RWPE2 (cell line): ENCODE measurements around the gene TTF1.
A peak's percentile ranks its signal among the peaks of the same experiment; 100 is the strongest.
"Not testable (repeated sequence)": the region's sequence is repeated elsewhere in the genome, so short reads cannot be mapped to it uniquely, and the experiment has no call there.

ENCODE experiments used
- ATAC-seq: fragments of 200-7000 bp; cut with Tn5 transposase; 3 replicates; pipeline ENCODE4 v1.9.1; 2021; ENCODE audit warnings: low read depth
- DNase-seq: peaks from one replicate; pipeline ENCODE4 v3.0.0-alpha.2; 2020; ENCODE audit warnings: low spot score
- H3K27ac ChIP-seq: fragments of 450-650 bp; 2 replicates; pipeline ENCODE4 v1.5.1; 2017; ENCODE audit warnings: mild to moderate bottlenecking; ENCODE audit not compliant: poor library complexity, severe bottlenecking
- H3K27me3 ChIP-seq: fragments of 250-450 bp; sonication (Bioruptor Pico); 2 replicates; pipeline ENCODE4 v1.5.1; 2021; ENCODE audit warnings: mild to moderate bottlenecking, moderate library complexity; ENCODE audit not compliant: insufficient read depth, poor library complexity, severe bottlenecking
- H3K36me3 ChIP-seq: fragments of 250-450 bp; sonication (Bioruptor Pico); 2 replicates; pipeline ENCODE4 v1.5.1; 2020; ENCODE audit warnings: low read depth, mild to moderate bottlenecking, moderate library complexity
- H3K4me1 ChIP-seq: fragments of 250-450 bp; sonication (Bioruptor Pico); 2 replicates; pipeline ENCODE4 v1.5.1; 2021; ENCODE audit warnings: mild to moderate bottlenecking, moderate library complexity; ENCODE audit not compliant: insufficient read depth, poor library complexity, severe bottlenecking
- H3K4me3 ChIP-seq: fragments of 250-450 bp; sonication (Bioruptor Pico); 2 replicates; pipeline ENCODE4 v1.5.1; 2021; ENCODE audit warnings: mild to moderate bottlenecking, moderate library complexity; ENCODE audit not compliant: severe bottlenecking
- H3K9me3 ChIP-seq: fragments of 250-450 bp; sonication (Bioruptor Pico); 2 replicates; pipeline ENCODE4 v1.5.1; 2021; ENCODE audit warnings: mild to moderate bottlenecking, moderate library complexity; ENCODE audit not compliant: severe bottlenecking
- TF ChIP-seq, protein P1 (sequence below): fragments of 450-650 bp; IDR thresholded peaks from one replicate; pipeline ENCODE4 v1.5.1; 2017; ENCODE audit warnings: mild to moderate bottlenecking, moderate library complexity; ENCODE audit not compliant: poor library complexity, severe bottlenecking

Gene TTF1

GRCh38 chr9:132383462-132383883 lies 23.2 kb downstream of the TTF1 start:
- Histone ChIP-seq H3K9me3 (no peaks in the 10 kb centered on the region), H3K36me3 (peaks cover 70% of the 10 kb centered on the region), H3K4me3 (no peak overlapping the region), H3K27me3 (no peaks in the 10 kb centered on the region), H3K4me1 (no peaks in the 10 kb centered on the region), H3K27ac (no peak overlapping the region)
- DNase-seq (no peak), ATAC-seq (no peak)
- TF ChIP-seq, protein P1, sequence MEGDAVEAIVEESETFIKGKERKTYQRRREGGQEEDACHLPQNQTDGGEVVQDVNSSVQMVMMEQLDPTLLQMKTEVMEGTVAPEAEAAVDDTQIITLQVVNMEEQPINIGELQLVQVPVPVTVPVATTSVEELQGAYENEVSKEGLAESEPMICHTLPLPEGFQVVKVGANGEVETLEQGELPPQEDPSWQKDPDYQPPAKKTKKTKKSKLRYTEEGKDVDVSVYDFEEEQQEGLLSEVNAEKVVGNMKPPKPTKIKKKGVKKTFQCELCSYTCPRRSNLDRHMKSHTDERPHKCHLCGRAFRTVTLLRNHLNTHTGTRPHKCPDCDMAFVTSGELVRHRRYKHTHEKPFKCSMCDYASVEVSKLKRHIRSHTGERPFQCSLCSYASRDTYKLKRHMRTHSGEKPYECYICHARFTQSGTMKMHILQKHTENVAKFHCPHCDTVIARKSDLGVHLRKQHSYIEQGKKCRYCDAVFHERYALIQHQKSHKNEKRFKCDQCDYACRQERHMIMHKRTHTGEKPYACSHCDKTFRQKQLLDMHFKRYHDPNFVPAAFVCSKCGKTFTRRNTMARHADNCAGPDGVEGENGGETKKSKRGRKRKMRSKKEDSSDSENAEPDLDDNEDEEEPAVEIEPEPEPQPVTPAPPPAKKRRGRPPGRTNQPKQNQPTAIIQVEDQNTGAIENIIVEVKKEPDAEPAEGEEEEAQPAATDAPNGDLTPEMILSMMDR, result no peak

GRCh38 chr9:132381966-132382541 lies 24.6 kb downstream of the TTF1 start:
- no peak for ATAC-seq
- Histone ChIP-seq H3K27ac (no peak overlapping the region), H3K4me3 (no peak overlapping the region), H3K4me1 (no peaks in the 10 kb centered on the region), H3K27me3 (no peaks in the 10 kb centered on the region), H3K9me3 (no peaks in the 10 kb centered on the region), H3K36me3 (peaks cover 59% of the 10 kb centered on the region)
- no peak for DNase-seq
- TF ChIP-seq, protein P1, result no peak

GRCh38 chr9:132378416-132378815 lies 28.2 kb downstream of the TTF1 start:
- not testable (repeated sequence) for H3K27ac ChIP-seq, H3K4me1 ChIP-seq, ATAC-seq, H3K9me3 ChIP-seq, H3K27me3 ChIP-seq, H3K4me3 ChIP-seq, DNase-seq
- peaks cover 46% of the 10 kb centered on the region for H3K36me3 ChIP-seq

GRCh38 chr9:132377769-132378168 lies 28.9 kb downstream of the TTF1 start:
- H3K9me3 ChIP-seq, ATAC-seq, H3K27ac ChIP-seq, H3K4me3 ChIP-seq, H3K27me3 ChIP-seq, H3K4me1 ChIP-seq, DNase-seq: not testable (repeated sequence)
- peaks cover 46% of the 10 kb centered on the region for H3K36me3 ChIP-seq

- Histone ChIP-seq H3K4me3 (no peak overlapping the region), H3K4me1 (no peaks in the 10 kb centered on the region), H3K27me3 (no peaks in the 10 kb centered on the region), H3K36me3 (peaks cover 16% of the 10 kb centered on the region), H3K9me3 (no peaks in the 10 kb centered on the region), H3K27ac (no peak overlapping the region)
- DNase-seq, result no peak
- peak; percentile 33; the same call in 1 of the 3 replicates for ATAC-seq
- TF ChIP-seq, protein P1, result no peak
Measured at GRCh38 chr9:132372177-132373095, 34.2 kb downstream of the TTF1 start.
